GM21619 (cell line): Measurements from ENCODE around the gene FBL.
A peak's percentile ranks its signal among the peaks of the same experiment; 100 is the strongest.

Source experiments
- ATAC-seq: cut with Tn5 transposase; IDR thresholded peaks from one replicate; pipeline ENCODE4 v1.9.1; 2021; ENCODE audit not compliant: unreplicated experiment

The FBL gene

GRCh38 chr19:39843919-39844793 is 2.0 kb downstream of the FBL start:
- ATAC-seq: no peak

GRCh38 chr19:39842693-39843435 is 3.3 kb downstream of the FBL start:
- no peak for ATAC-seq

- no peak for ATAC-seq
Observed at GRCh38 chr19:39841041-39841440, 5.1 kb downstream of the FBL start.

GRCh38 chr19:39840492-39840891 is 5.7 kb downstream of the FBL start:
- ATAC-seq: no peak

GRCh38 chr19:39839678-39840327 is 6.4 kb downstream of the FBL start:
- no peak for ATAC-seq

- no peak for ATAC-seq
Observed at GRCh38 chr19:39838569-39838968, 7.6 kb downstream of the FBL start.

GRCh38 chr19:39837978-39838377 is 8.2 kb downstream of the FBL start:
- no peak for ATAC-seq

- ATAC-seq: no peak
Observed at GRCh38 chr19:39834287-39834841, 11.8 kb downstream of the FBL start.

- peak; percentile 89 for ATAC-seq
Observed at GRCh38 chr19:39833464-39834286, 12.5 kb downstream of the FBL start, which contains the start of gene DYRK1B. Gene DYRK1B (minus strand): TSS chr19:39834162. CDS start chr19:39831867, 2,295 bp downstream.

GRCh38 chr19:39833160-39833463 is 13.1 kb downstream of the FBL start:
- no peak for ATAC-seq

GRCh38 chr19:39832341-39833083 is 13.7 kb downstream of the FBL start:
- ATAC-seq: no peak

- no peak for ATAC-seq
Observed at GRCh38 chr19:39831679-39832078, 14.5 kb downstream of the FBL start.

GRCh38 chr19:39830847-39831246 is 15.3 kb downstream of the FBL start:
- no peak for ATAC-seq

- ATAC-seq: no peak
Observed at GRCh38 chr19:39830406-39830805, 15.8 kb downstream of the FBL start.

GRCh38 chr19:39829702-39830275 is 16.4 kb downstream of the FBL start:
- ATAC-seq: no peak

GRCh38 chr19:39828654-39829032 is 17.5 kb downstream of the FBL start:
- ATAC-seq: no peak

- ATAC-seq: no peak
Observed at GRCh38 chr19:39828015-39828653, 18.0 kb downstream of the FBL start.

GRCh38 chr19:39827216-39827615 is 19.0 kb downstream of the FBL start:
- ATAC-seq: no peak

GRCh38 chr19:39826311-39826945 is 19.8 kb downstream of the FBL start:
- ATAC-seq: no peak
